Measurements from ENCODE around the gene POU2F1. TPM values are rescaled to one million over a fixed set of nuclear protein-coding genes. Genes with fewer than 3 reads are reported as not detected.

Gene POU2F1
- total RNA-seq, 4 donors from 2014 or later, result 14.0 to 45.5 (median 19.8) TPM

DNA sequence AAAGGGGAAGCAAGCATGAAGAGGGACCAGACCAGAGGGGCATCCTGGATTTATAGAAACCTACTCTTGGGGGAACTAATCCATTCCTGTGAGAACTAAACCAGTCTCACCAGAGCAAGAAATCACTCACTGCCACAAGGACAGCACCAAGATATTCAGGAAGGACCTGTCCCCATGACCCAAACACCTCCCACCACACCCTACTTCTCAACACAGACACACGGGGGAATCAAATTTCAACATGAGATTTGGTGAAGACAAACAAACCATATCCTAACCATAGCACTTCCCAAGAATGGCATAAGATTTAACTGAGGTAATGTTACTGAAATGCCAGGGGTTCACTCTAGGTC is 12.1 kb upstream of the POU2F1 start:
- no peaks in the 10 kb centered on the region for H3K9me3 ChIP-seq
- TF ChIP-seq POLR2A (IDR thresholded peaks at IDR 0.05), result no peak
- TF ChIP-seq, protein P1, sequence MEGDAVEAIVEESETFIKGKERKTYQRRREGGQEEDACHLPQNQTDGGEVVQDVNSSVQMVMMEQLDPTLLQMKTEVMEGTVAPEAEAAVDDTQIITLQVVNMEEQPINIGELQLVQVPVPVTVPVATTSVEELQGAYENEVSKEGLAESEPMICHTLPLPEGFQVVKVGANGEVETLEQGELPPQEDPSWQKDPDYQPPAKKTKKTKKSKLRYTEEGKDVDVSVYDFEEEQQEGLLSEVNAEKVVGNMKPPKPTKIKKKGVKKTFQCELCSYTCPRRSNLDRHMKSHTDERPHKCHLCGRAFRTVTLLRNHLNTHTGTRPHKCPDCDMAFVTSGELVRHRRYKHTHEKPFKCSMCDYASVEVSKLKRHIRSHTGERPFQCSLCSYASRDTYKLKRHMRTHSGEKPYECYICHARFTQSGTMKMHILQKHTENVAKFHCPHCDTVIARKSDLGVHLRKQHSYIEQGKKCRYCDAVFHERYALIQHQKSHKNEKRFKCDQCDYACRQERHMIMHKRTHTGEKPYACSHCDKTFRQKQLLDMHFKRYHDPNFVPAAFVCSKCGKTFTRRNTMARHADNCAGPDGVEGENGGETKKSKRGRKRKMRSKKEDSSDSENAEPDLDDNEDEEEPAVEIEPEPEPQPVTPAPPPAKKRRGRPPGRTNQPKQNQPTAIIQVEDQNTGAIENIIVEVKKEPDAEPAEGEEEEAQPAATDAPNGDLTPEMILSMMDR (IDR thresholded peaks at IDR 0.05), result no peak
- no peak overlapping the region for H3K4me3 ChIP-seq (replicated peaks in 1 of 3)
- no peak overlapping the region for H3K27ac ChIP-seq
- no peak for DNase-seq
- 75 to 82% methylated on average over 1 of the region's 1 CpG for WGBS, 2 donors
- H3K27me3 ChIP-seq, result no peaks in the 10 kb centered on the region
- intact Hi-C loops (cut with DNase I), result no loop called here
- H3K4me1 ChIP-seq, result no peaks in the 10 kb centered on the region
- no peaks in the 10 kb centered on the region for H3K36me3 ChIP-seq

DNA sequence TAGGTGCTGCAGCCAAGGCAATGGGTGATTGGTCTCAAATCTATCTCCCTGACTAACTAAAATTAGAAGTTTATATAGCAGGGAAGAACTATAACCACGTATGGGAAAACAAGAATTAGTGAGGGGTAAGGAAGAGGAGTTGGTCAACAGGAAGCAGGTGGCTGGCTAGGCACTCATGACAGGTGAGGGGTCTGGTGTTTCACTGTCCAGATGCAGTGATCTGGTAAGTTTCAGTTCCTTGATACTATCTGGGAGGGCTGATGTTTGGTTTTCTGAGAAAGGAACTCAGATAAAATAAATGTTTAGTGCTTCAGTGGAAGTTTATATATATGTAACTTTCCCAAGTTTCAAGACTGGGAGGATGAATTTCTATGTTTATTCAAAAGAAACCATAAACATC is 11.6 kb upstream of the POU2F1 start:
- no peaks in the 10 kb centered on the region for H3K36me3 ChIP-seq
- no peak overlapping the region for H3K4me3 ChIP-seq (replicated peaks in 1 of 3)
- no peaks in the 10 kb centered on the region for H3K27me3 ChIP-seq
- no peaks in the 10 kb centered on the region for H3K9me3 ChIP-seq
- no peak for DNase-seq
- intact Hi-C loops (cut with DNase I), result no loop called here
- TF ChIP-seq, protein P1 (IDR thresholded peaks at IDR 0.05), result no peak
- no peak for TF ChIP-seq POLR2A (IDR thresholded peaks at IDR 0.05)
- H3K4me1 ChIP-seq, result no peaks in the 10 kb centered on the region
- H3K27ac ChIP-seq, result no peak overlapping the region
- 70 to 84% methylated on average over 1 of the region's 1 CpG for WGBS, 2 donors

DNA sequence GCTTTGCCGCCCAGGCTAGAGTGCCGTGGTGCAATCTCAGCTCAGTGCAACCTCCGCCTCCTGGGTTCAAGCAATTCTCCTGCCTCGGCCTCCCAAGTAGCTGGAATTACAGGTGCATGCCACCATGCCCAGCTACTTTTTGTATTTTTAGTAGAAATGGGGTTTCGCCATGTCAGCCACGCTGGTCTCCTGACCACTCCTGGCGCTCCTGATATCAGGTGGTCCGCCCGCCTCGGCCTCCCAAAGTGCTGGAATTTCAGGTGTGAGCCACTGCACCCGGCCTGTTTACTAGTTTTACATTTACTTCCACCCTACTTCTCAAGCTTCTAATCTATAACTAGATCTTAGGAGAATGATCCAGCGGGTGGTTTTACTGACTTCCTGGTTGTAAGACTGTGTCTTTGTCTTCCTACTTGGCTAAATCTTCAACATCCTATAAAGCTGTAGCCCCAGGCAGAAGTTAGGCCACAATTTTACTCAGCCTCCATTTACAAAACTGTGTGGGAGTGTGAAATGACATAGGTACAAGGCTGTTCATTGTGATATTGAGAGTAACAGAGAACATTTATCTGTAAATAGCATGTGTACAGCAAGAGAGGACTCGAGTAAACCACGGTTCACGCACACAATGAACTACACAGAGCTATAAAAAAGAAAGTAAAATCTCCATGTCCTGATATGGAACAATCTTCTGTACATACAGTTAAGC is 9.6 kb upstream of the POU2F1 start:
- no peaks in the 10 kb centered on the region for H3K4me1 ChIP-seq
- H3K9me3 ChIP-seq, result no peaks in the 10 kb centered on the region
- DNase-seq, result no peak
- WGBS, 2 donors, result 92 to 93% methylated on average over 15 of the region's 15 CpGs
- H3K36me3 ChIP-seq, result no peaks in the 10 kb centered on the region
- no peaks in the 10 kb centered on the region for H3K27me3 ChIP-seq
- no peak for TF ChIP-seq POLR2A (IDR thresholded peaks at IDR 0.05)
- TF ChIP-seq, protein P1 (IDR thresholded peaks at IDR 0.05), result no peak
- no peak overlapping the region for H3K27ac ChIP-seq
- intact Hi-C loops (cut with DNase I), result loop anchor here (10.0 kb wide), 1 partner anchor 146 kb away; no protein-coding TSS in a partner anchor
- H3K4me3 ChIP-seq (replicated peaks in 1 of 3), result no peak overlapping the region

DNA sequence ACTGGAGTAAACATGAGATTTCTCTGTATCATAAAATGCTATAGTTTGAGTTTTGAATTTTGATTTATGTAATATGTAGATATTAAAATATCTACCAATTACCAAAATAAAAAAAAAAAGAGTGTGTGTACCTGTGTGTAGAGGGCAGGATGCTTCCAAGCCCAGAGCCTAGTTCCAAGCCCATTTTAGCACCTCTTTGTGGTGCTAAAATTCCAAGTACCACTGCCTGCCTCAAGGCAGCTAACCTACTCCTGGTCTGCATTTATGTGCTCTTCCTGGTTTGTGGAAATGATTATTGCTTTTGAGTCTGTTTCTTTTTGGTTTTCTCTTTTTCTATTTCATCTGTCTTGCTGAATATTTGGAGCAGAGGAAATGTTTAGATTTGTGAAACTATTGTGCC is 8.7 kb upstream of the POU2F1 start:
- intact Hi-C loops (cut with DNase I), result loop anchor here (10.0 kb wide), 1 partner anchor 147 kb away; no protein-coding TSS in a partner anchor
- no peak overlapping the region for H3K4me3 ChIP-seq (replicated peaks in 1 of 3)
- H3K27ac ChIP-seq, result no peak overlapping the region
- H3K4me1 ChIP-seq, result no peaks in the 10 kb centered on the region
- no peak for TF ChIP-seq POLR2A (IDR thresholded peaks at IDR 0.05)
- TF ChIP-seq, protein P1 (IDR thresholded peaks at IDR 0.05), result no peak
- H3K36me3 ChIP-seq, result no peaks in the 10 kb centered on the region
- no peak for DNase-seq
- no peaks in the 10 kb centered on the region for H3K27me3 ChIP-seq
- no peaks in the 10 kb centered on the region for H3K9me3 ChIP-seq

DNA sequence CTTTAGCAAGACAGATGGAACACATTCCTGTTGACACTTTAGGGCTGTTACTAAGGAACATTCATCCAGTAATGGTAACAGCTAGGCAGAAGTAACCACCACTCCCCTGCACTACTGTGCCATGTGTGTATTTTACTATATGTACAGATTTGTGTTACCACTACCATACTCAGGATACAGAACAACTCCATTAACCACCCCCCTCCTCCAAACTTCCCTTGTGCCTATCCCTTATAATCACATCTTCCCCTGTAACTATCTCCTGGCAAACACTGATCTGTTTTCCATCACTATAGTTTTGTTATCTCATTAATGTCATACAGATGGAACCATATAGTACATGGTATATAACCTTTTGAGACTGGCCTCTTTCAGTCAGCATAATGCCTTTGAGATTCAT is 3.9 kb upstream of the POU2F1 start:
- no peak for DNase-seq
- no peak overlapping the region for H3K4me3 ChIP-seq (replicated peaks in 1 of 3)
- no peaks in the 10 kb centered on the region for H3K27me3 ChIP-seq
- H3K9me3 ChIP-seq, result no peaks in the 10 kb centered on the region
- no peak overlapping the region for H3K27ac ChIP-seq
- no peaks in the 10 kb centered on the region for H3K36me3 ChIP-seq
- intact Hi-C loops (cut with DNase I), result loop anchor here (10.0 kb wide), 1 partner anchor 152 kb away; no protein-coding TSS in a partner anchor
- TF ChIP-seq POLR2A (IDR thresholded peaks at IDR 0.05), result no peak
- TF ChIP-seq, protein P1 (IDR thresholded peaks at IDR 0.05), result no peak
- no peaks in the 10 kb centered on the region for H3K4me1 ChIP-seq

Data from thyroid gland (tissue), 4 donors.